ENCODE measurements around the gene PEPD.
"Not testable (repeated sequence)": the region's sequence is repeated elsewhere in the genome, so short reads cannot be mapped to it uniquely, and the experiment has no call there.

Gene PEPD

DNA sequence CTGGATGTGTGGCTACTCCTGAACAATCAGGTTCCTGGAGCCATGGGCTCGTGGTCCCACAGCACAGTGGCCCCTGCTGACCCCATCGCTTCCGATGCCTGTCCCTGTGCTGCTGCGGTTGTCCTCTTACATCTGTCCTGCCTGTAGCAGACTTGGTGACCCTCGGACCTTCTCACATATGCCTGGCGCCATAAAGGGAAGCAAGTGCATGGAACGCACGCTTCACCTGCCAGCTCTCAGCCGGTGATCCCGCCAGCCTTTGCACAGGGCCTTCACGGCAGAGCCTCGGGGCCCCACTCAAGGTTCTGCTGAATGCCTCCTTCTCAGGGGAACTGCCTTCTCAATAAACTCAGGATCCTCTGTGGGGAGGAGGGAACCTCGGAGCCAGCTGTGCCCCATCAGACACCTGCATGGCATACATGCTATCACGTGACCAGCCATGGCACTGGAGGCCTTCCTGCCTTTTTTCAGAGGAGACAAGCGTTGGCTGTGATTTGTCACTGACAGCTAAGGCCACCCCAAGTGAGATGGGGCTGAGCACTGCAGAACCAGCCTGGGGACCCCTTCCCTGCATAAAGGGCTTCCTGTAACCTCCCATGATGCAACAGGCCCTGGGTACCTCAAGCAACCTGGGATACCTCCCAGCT lies 24.3 kb downstream of the PEPD start:
- TF ChIP-seq, protein P1, sequence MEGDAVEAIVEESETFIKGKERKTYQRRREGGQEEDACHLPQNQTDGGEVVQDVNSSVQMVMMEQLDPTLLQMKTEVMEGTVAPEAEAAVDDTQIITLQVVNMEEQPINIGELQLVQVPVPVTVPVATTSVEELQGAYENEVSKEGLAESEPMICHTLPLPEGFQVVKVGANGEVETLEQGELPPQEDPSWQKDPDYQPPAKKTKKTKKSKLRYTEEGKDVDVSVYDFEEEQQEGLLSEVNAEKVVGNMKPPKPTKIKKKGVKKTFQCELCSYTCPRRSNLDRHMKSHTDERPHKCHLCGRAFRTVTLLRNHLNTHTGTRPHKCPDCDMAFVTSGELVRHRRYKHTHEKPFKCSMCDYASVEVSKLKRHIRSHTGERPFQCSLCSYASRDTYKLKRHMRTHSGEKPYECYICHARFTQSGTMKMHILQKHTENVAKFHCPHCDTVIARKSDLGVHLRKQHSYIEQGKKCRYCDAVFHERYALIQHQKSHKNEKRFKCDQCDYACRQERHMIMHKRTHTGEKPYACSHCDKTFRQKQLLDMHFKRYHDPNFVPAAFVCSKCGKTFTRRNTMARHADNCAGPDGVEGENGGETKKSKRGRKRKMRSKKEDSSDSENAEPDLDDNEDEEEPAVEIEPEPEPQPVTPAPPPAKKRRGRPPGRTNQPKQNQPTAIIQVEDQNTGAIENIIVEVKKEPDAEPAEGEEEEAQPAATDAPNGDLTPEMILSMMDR (conservative IDR thresholded peaks at IDR 0.05): no peak
- H3K27ac ChIP-seq: no peak overlapping the region

DNA sequence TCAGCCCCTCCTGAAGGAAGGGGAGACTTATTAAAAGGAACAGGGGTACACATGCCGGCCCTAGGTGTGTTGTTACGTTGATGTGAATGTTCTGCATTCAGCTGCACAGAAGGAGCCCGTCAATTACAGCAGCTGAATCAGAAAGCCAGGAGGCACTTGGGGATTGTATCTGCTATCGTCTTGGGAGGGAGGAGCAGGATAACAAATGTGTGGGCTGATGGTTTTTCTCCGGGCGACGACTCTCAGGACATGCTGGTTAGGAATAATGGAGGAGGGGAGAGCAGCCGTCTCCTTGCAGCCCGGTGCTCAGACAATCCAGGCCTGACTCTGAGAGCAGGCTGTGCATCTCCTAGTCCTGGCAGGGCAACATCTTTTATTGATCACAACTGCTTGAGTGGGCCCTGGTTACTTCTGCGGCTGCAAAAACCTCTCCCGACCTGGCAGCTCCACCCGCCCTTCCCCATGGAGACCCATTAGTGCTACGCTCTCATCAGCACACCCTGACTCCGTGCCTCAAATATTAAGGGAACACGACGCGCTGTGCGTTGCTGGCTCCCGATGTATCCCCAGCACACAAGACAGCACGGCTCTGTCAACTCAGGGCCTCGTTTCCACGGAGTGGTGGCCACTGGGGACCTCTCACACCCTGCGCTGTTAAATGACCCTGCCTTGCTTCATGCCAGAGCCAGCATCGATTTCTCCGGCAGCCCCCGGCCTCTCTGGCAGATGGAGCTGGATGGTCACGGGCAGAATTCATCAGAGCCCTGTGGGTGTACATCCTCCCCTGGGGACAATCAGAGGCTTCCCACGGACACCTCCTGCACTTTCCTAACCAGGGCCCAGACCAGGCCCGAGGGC lies 25.3 kb downstream of the PEPD start:
- TF ChIP-seq, protein P1 (conservative IDR thresholded peaks at IDR 0.05): no peak
- no peak overlapping the region for H3K27ac ChIP-seq

DNA sequence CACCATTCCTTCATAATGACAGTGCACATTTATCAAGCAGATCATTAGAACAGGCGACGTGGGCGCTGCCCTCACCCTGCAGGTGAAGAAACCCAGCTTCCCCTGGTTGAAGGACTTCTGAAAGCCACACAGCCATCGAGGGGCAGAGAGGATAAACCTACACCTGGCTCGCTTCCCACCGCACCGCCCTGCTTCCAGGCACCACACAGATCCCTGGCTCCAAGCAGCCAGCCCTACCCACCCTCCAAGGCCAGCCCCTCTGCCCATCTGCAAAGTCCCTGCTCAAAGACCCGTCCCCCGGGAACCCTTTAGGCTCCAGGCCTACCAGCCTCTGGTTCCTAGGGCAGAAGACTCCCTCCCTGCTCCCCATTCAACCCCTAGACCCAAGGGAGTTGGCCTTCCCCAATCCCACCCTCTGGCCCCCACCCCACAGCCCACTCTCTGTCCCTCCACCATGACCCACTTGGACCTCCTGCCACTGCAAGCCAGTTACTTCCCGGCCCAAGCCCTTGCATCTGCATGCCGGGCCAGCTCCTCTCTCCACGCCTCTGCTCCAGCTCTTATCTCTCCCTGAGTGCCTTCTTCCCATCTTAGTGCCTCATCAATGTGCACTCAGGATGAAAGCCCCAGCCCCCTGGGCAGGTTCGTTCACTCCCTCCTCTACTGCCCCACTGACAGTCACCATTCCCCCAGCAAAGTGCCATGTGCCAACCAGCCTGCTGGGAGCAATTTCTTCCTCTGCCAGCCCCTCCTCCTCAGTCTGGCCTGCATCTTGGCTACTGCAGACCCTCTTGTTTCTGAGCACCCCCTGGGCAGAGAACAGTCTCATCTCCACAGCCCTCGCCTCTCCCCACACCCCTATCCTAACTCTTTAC lies 28.0 kb downstream of the PEPD start:
- TF ChIP-seq, protein P1 (conservative IDR thresholded peaks at IDR 0.05): no peak

DNA sequence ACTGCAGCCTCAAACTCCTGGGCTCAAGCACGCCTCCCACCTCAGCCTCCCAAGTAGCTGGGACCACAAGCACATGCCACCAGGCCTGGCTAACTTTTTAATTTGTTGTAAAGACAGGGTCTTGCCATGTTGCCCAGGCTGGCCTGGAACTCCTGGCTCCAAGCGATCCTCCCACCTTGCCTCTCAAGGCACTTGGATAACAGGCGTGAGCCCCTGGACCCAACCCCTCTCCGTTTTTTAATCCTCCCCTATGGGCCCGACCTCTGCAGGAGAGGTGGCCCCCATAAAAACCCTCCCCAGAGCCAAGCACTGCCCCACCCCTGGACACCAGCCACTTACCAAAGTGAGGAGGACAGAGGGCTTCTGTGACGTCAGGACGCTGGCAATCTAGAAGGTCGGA lies 28.6 kb downstream of the PEPD start:
- TF ChIP-seq, protein P1 (conservative IDR thresholded peaks at IDR 0.05): no peak

More for the DNA sequence above, 28.0 kb downstream of the PEPD start:
- no peak overlapping the region for H3K27ac ChIP-seq

DNA sequence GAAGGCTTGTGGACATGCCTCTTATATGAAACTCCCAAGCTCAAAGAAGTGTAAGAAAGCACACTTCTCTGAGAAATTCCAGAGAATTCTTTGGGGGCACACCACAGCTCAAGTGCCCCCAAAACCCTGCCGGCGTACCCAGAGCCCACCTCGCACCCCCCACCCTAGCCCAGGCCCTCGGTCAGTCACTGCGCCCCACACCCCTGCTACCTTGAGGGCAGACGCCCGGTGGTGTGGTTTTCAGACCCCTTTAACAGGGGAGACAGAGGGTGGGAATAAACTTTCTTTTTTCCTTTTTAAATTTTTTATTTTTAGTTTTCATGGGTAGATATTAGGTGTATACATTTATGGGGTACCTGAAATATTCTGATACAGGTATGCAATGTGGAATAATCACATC lies 29.5 kb downstream of the PEPD start:
- peak overlapping the region; percentile 9; the same call in 1 of the 2 replicates for H3K27ac ChIP-seq
- TF ChIP-seq, protein P1 (conservative IDR thresholded peaks at IDR 0.05): no peak

More for the DNA sequence above, 28.6 kb downstream of the PEPD start:
- no peak overlapping the region for H3K27ac ChIP-seq

DNA sequence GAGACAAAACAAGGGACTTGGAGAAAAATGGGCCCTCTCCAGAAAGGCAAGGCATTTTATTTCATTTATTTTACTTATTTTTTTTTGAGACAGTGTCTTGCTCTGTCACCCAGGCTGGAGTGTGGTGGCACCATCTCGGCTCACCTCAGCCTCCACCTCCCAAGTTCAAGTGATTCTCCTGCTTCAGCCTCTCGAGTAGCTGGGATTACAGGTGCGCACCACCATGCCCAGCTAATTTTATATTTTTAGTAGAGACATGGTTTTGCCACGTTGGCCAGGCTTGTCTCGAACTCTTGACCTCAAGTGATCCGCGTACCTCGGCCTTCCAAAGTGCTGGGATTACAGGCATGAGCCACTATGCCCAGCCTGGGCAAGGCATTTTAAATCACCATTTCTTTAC lies 31.0 kb downstream of the PEPD start:
- not testable (repeated sequence) for H3K27ac ChIP-seq

DNA sequence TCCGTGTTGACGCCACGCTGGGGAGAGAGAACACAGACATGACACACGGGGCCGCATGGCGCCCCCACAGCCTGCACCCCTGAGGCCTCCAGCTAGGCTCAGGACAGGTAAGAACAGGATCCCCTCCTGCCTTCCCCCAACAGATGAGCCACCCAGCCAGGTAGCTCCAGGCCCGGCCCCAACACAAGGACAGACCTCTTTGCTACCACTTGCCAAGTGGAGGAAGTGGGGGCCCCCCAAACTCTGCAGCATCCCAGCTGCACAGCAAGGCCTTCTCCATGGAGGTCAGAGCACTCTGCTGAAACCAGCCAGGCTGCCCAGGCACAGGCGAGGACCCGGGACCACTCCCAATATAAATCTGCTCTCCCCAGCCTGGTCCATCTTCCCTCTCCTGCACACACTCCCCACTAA lies 31.5 kb downstream of the PEPD start:
- TF ChIP-seq, protein P1 (conservative IDR thresholded peaks at IDR 0.05): no peak
- H3K27ac ChIP-seq: no peak overlapping the region
